Measurements from ENCODE around the gene TP53BP2. TPM values are rescaled to one million over a fixed set of nuclear protein-coding genes. Genes with fewer than 3 reads are reported as not detected.

Gene TP53BP2
- total RNA-seq, 1 donor from 2014 or later = 63.8 TPM

GRCh38 chr1:223771814-223772770 lies 73.7 kb downstream of the TP53BP2 start:
- H3K27ac Mint-ChIP-seq = peak overlapping the region; percentile 96
- H3K4me1 Mint-ChIP-seq = peaks cover 28% of the 10 kb centered on the region
- H3K36me3 Mint-ChIP-seq = peaks cover 42% of the 10 kb centered on the region
- peak overlapping the region; percentile 9 for H3K4me3 Mint-ChIP-seq
- peak in 1 of 2 experiments; percentile 52 for DNase-seq (ENCODE audit: low spot score in 2 of 2, unreplicated experiment in 2 of 2)
- peaks cover 3% of the 10 kb centered on the region for H3K9me3 Mint-ChIP-seq
- no peak for TF ChIP-seq CTCF (IDR thresholded peaks at IDR 0.05; ENCODE audit: unreplicated experiment)
- no peaks in the 10 kb centered on the region for H3K27me3 Mint-ChIP-seq (ENCODE audit: low read depth)

DNA sequence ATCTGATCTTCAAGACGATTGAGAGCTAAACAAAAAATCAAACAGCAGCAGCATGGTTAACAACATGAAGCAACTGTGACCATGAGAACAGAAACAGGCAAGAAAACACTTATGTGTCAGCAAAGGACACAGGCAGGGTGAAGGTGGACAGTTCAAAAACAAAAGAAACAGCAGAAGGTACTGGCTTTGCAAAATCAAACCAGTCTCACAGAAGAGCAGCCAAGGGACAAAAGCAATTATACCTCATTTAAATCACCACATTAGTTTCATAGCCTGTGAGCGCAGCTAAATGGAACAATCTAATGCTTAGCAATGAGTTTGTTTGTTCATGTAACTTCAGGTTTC lies 74.3 kb downstream of the TP53BP2 start:
- H3K9me3 Mint-ChIP-seq = peaks cover 3% of the 10 kb centered on the region
- TF ChIP-seq CTCF (IDR thresholded peaks at IDR 0.05; ENCODE audit: unreplicated experiment) = no peak
- peaks cover 42% of the 10 kb centered on the region for H3K36me3 Mint-ChIP-seq
- DNase-seq (ENCODE audit: low spot score in 2 of 2, unreplicated experiment in 2 of 2) = no peak
- peaks cover 25% of the 10 kb centered on the region for H3K4me1 Mint-ChIP-seq
- H3K27me3 Mint-ChIP-seq (ENCODE audit: low read depth) = no peaks in the 10 kb centered on the region
- H3K27ac Mint-ChIP-seq = peak overlapping the region; percentile 96
- H3K4me3 Mint-ChIP-seq = no peak overlapping the region

DNA sequence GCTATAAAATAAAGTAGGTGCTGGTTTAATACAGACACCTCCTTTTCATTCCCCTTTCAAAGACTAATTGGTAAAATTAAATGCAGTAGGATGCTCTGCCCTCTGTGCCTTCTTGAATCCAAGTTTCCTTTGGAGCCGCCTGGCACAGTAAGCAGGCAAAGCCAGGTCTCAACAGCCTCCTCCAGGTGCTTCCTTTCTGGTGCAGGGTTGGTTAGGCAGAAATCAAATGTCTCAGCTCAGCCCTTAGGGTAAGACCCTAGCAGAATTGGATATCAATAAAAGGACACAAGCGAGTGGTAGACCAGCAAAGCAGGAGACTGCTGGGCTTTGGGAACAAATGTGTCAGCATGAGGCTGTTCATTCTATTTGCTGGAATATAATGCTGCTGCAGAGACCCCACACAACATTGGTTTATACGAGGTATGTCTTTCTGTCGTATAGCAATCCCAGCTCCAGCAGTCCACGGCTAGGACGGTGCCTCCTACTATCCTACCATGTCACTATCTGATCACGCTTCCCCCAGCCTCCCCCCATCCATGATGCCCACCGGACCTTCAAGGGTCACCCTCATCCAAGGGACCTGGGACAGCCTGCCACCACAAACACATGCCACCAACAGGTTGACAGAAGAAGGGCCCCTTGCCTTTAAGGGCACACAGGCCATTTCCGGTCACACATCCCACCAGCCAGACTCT lies 75.0 kb downstream of the TP53BP2 start:
- Mint-ChIP-seq H3K9me3 (peaks cover 3% of the 10 kb centered on the region), H3K36me3 (peaks cover 42% of the 10 kb centered on the region), H3K27me3 (ENCODE audit: low read depth) (no peaks in the 10 kb centered on the region), H3K27ac (peak overlapping the region; percentile 96), H3K4me1 (peaks cover 25% of the 10 kb centered on the region), H3K4me3 (no peak overlapping the region)
- no peak for TF ChIP-seq CTCF (IDR thresholded peaks at IDR 0.05; ENCODE audit: unreplicated experiment)
- DNase-seq (ENCODE audit: low spot score in 2 of 2, unreplicated experiment in 2 of 2) = no peak

DNA sequence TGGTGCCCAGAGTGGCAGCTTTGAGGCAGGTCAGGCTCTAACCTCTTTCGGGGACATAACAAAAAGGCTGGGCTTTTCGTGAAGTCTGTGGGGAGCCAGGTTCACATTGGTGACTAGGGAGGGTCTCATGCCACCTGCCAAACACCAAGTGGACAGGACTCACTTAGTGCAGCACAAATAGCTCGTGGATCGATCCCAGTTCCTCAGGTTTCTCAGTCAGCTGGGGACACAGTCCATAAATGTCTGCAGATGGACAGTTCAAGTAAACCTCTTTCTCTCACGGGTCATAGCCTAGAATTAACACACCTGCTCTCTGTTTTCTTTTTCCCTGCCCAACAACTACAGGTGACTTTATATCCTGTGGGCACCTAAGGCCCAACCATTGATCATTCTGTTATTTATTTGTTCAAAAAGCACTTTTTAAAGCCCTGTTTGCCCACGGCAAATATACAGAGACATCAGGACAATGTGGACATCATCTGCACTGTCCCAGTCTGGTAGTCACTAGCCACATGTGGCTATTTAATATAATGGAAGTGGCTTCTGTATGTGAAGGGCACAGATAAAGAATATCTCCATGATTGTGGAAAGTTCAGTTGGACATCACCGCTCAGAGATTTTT lies 79.9 kb downstream of the TP53BP2 start:
- H3K4me3 Mint-ChIP-seq = no peak overlapping the region
- peaks cover 43% of the 10 kb centered on the region for H3K36me3 Mint-ChIP-seq
- DNase-seq (ENCODE audit: low spot score in 2 of 2, unreplicated experiment in 2 of 2) = no peak
- TF ChIP-seq CTCF (IDR thresholded peaks at IDR 0.05; ENCODE audit: unreplicated experiment) = no peak
- peaks cover 3% of the 10 kb centered on the region for H3K9me3 Mint-ChIP-seq
- H3K27ac Mint-ChIP-seq = peak overlapping the region; percentile 34
- H3K27me3 Mint-ChIP-seq (ENCODE audit: low read depth) = no peaks in the 10 kb centered on the region
- peaks cover 8% of the 10 kb centered on the region for H3K4me1 Mint-ChIP-seq

DNA sequence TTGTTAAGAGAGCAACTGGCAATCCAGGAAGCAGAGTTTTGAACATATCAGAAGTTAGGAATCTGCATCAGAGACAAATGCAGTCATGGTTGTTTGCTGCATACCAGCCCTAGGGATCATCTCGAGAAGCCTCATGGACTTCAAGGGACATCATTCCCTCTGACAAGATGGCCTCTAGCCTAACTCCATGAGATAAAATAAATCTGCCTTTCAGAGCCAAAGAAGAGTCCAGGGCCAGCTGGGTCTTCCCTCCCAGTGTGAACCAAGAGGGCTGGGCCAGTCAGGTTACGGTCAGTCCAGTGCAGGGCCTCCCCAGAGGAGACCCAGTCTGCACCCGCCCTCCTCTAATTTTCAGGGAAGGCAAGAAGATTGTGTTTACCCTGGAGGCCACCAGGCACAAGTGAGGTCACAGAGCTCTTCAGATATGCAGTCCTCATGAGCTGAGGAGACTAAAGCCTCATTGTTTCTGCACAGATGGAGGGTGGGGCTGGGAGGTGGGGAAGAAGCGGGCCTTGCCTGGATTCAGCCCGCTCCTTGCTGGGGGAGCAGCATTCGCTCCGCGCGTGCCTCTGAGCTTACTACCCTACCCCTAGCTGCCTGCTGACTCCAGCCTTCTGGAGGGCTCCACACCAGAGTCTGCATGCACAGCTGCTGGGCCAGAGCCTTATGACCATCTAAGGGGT lies 80.6 kb downstream of the TP53BP2 start:
- peaks cover 9% of the 10 kb centered on the region for H3K4me1 Mint-ChIP-seq

More for the DNA sequence above, 80.6 kb downstream of the TP53BP2 start:
- Mint-ChIP-seq H3K36me3 (peaks cover 42% of the 10 kb centered on the region), H3K4me3 (no peak overlapping the region), H3K9me3 (peaks cover 3% of the 10 kb centered on the region), H3K27me3 (ENCODE audit: low read depth) (no peaks in the 10 kb centered on the region), H3K27ac (peak overlapping the region; percentile 79)
- TF ChIP-seq CTCF (IDR thresholded peaks at IDR 0.05; ENCODE audit: unreplicated experiment) = no peak
- DNase-seq (ENCODE audit: low spot score in 2 of 2, unreplicated experiment in 2 of 2) = no peak

All from mesothelial cell of epicardium (in vitro differentiated cells).